ENCODE measurements around the gene GRAP2. TPM values are rescaled to one million over a fixed set of nuclear protein-coding genes. Genes with fewer than 3 reads are reported as not detected.

Gene GRAP2
- total RNA-seq, 3 donors from 2014 or later (not counting 1 experiment from before 2014, with no cell fraction given), result 65.1 to 97.3 (median 92.2) TPM

DNA sequence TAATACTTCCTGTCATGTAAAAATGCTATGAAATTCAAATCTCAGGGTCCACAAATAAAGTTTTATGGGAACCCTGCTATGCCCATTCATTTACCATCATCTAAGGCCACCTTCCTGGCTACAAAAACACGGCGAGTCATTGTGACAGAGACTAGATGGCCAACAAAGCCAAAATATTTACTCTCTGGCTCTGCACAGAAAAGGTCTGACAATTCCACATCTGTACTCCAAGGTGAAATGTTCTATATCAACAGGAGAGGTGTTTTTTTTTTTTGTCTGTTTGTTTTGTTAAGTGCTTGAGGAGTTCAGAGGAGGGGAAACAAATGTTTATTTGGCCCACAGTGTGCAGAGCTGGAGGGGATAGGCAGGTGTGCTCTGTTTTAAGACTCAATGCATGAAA lies 40.7 kb downstream of the GRAP2 start:
- no peaks in the 10 kb centered on the region for H3K9me3 Mint-ChIP-seq
- TF ChIP-seq, protein P1, sequence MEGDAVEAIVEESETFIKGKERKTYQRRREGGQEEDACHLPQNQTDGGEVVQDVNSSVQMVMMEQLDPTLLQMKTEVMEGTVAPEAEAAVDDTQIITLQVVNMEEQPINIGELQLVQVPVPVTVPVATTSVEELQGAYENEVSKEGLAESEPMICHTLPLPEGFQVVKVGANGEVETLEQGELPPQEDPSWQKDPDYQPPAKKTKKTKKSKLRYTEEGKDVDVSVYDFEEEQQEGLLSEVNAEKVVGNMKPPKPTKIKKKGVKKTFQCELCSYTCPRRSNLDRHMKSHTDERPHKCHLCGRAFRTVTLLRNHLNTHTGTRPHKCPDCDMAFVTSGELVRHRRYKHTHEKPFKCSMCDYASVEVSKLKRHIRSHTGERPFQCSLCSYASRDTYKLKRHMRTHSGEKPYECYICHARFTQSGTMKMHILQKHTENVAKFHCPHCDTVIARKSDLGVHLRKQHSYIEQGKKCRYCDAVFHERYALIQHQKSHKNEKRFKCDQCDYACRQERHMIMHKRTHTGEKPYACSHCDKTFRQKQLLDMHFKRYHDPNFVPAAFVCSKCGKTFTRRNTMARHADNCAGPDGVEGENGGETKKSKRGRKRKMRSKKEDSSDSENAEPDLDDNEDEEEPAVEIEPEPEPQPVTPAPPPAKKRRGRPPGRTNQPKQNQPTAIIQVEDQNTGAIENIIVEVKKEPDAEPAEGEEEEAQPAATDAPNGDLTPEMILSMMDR (IDR thresholded peaks at IDR 0.05), result no peak
- DNase-seq (no peak), ATAC-seq (no peak)
- no peaks in the 10 kb centered on the region for H3K36me3 ChIP-seq (ENCODE audit: control insufficient read depth, insufficient read depth, low read length)
- H3K36me3 Mint-ChIP-seq, result no peaks in the 10 kb centered on the region
- H3K4me3 ChIP-seq (ENCODE audit: low read length), result no peak overlapping the region
- intact Hi-C loops (cut with micrococcal nuclease), result loop anchor here (5.0 kb wide), 1 partner anchor 319 kb away; no protein-coding TSS in a partner anchor
- no peaks in the 10 kb centered on the region for H3K27me3 Mint-ChIP-seq (ENCODE audit: low read depth in 2 of 2)
- H3K27ac Mint-ChIP-seq, result peak overlapping the region in 1 of 2 donors; percentile 71
- H3K4me1 Mint-ChIP-seq, result peaks cover 74 to 75% of the 10 kb centered on the region in 2 donors
- no peaks in the 10 kb centered on the region for H3K27me3 ChIP-seq (ENCODE audit: control insufficient read depth, insufficient read depth, low read length)
- no peaks in the 10 kb centered on the region for H3K9me3 ChIP-seq (ENCODE audit: control insufficient read depth, insufficient read depth, low read length)
- H3K4me3 Mint-ChIP-seq, result no peak overlapping the region
- peaks cover 42% of the 10 kb centered on the region for H3K4me1 ChIP-seq (ENCODE audit: control insufficient read depth, insufficient read depth, low read length)
- WGBS (ENCODE audit: insufficient coverage), result 97% methylated on average over 2 of the region's 2 CpGs
- no peak overlapping the region for H3K27ac ChIP-seq (ENCODE audit: low read length)

DNA sequence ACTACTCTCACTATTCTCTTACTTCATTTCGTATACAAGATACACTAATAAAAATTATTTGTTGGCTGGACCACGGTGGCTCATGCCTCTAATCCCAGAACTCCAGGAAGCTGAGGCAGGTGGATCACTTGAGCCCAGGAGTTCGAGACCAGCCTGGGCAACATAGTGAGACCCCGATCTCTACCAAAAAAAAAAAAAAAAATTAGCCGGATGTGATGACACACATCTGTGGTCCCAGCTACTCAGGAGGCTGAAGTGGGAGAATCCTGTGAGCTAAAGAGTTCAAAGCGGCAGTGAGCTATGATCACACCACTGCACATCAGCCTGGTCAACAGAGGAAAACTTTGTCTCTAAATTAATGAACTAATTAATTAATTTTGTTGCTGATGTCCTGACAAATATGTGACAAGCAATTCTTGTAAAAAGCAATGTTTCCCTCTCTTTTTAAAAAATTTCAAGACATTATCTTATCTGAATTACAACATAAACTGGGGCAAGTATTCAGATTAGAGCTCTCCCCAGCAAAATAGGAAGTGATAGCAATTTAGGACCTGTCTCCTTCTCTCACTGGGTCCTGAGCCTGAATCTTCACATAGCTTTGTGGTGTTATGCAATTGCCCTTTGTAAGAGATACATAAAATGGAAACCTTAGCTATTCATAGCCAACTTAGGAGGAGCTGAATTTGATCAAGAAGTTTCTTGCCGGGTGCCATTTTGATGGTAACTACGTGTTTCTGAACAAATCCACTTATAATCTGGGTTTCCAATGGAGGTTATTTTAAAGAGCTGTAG lies 41.8 kb downstream of the GRAP2 start:
- peaks cover 3% of the 10 kb centered on the region for H3K36me3 ChIP-seq (ENCODE audit: control insufficient read depth, insufficient read depth, low read length)
- peak in 1 of 2 donors; percentile 64 for DNase-seq
- peak in 1 of 3 donors; percentile 18 for ATAC-seq

GRCh38 chr22:39943337-39943736 lies 42.5 kb downstream of the GRAP2 start:
- no peak overlapping the region for H3K27ac ChIP-seq (ENCODE audit: low read length)
- peak; percentile 19 to 56 (median 29) for ATAC-seq
- no peaks in the 10 kb centered on the region for H3K27me3 ChIP-seq (ENCODE audit: control insufficient read depth, insufficient read depth, low read length)
- Mint-ChIP-seq H3K9me3 (no peaks in the 10 kb centered on the region), H3K4me3 (peak overlapping the region; percentile 21), H3K27me3 (ENCODE audit: low read depth in 2 of 2) (no peaks in the 10 kb centered on the region), H3K36me3 (no peaks in the 10 kb centered on the region), H3K27ac (peak overlapping the region; percentile 63 to 71), H3K4me1 (peaks cover 66 to 68% of the 10 kb centered on the region in 2 donors)
- 88% methylated on average over 5 of the region's 5 CpGs for WGBS (ENCODE audit: insufficient coverage)
- H3K9me3 ChIP-seq (ENCODE audit: control insufficient read depth, insufficient read depth, low read length), result no peaks in the 10 kb centered on the region
- TF ChIP-seq, protein P1 (IDR thresholded peaks at IDR 0.05), result no peak
- peak in 1 of 2 donors; percentile 68 for DNase-seq
- H3K36me3 ChIP-seq (ENCODE audit: control insufficient read depth, insufficient read depth, low read length), result peaks cover 6% of the 10 kb centered on the region
- peaks cover 37% of the 10 kb centered on the region for H3K4me1 ChIP-seq (ENCODE audit: control insufficient read depth, insufficient read depth, low read length)
- intact Hi-C loops (cut with micrococcal nuclease), result loop anchor here (5.0 kb wide), 1 partner anchor 321 kb away; no protein-coding TSS in a partner anchor
- no peak overlapping the region for H3K4me3 ChIP-seq (ENCODE audit: low read length)

More for the DNA sequence above, 41.8 kb downstream of the GRAP2 start:
- no peak overlapping the region for H3K4me3 ChIP-seq (ENCODE audit: low read length)
- H3K9me3 ChIP-seq (ENCODE audit: control insufficient read depth, insufficient read depth, low read length), result no peaks in the 10 kb centered on the region
- TF ChIP-seq, protein P1 (IDR thresholded peaks at IDR 0.05), result no peak
- H3K4me1 ChIP-seq (ENCODE audit: control insufficient read depth, insufficient read depth, low read length), result peaks cover 41% of the 10 kb centered on the region
- H3K27ac Mint-ChIP-seq, result peak overlapping the region; percentile 63 to 71
- H3K27me3 ChIP-seq (ENCODE audit: control insufficient read depth, insufficient read depth, low read length), result no peaks in the 10 kb centered on the region
- no peak overlapping the region for H3K27ac ChIP-seq (ENCODE audit: low read length)
- intact Hi-C loops (cut with micrococcal nuclease), result loop anchor here (5.0 kb wide), 1 partner anchor 320 kb away; no protein-coding TSS in a partner anchor
- no peaks in the 10 kb centered on the region for H3K27me3 Mint-ChIP-seq (ENCODE audit: low read depth in 2 of 2)
- WGBS (ENCODE audit: insufficient coverage), result 89% methylated on average over 8 of the region's 8 CpGs
- H3K4me1 Mint-ChIP-seq, result peaks cover 72 to 73% of the 10 kb centered on the region in 2 donors
- no peaks in the 10 kb centered on the region for H3K9me3 Mint-ChIP-seq
- H3K4me3 Mint-ChIP-seq, result peak overlapping the region; percentile 21
- no peaks in the 10 kb centered on the region for H3K36me3 Mint-ChIP-seq

Data from natural killer cell (primary cell).